ENCODE results near the gene RPRD1B.

Gene RPRD1B

DNA sequence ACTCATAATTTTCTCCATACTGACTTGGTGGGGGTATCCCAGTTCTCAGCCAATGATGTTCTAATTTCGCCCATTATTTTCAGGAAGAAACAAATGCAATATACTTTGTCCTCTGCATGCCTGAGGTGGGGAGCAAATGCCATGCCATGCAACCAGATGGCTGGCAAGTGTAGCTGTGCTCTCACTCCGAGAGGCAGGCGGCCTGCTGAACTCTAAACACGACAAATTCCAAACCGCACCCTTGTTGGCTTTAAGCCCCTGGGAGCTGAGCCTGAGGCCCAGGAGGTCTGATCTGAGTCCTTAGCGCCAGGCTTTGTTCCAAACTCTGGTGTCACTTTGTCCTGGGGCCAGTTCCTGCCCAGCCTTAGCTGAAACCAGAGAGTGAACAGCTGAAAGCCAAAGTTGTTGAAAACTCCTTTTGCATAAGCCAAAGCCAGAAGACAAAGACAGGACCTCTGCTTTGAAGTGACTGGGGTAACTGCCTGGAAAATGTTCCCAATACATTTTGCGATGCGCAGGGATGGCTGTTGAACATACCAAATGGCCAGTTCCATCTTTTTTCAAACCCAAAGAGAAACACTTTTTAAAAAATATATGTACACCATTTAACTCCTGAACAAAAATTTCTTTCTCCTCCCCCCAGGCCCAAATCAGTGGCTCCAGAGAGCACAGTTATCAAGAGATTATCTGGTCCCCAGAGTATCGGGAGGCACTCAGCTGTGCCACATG lies 46.5 kb upstream of the RPRD1B start:
- Histone ChIP-seq H2BK120ac (ENCODE audit: low read depth, low read length) (no peak overlapping the region), H3K4me2 (ENCODE audit: insufficient read depth, low read length, poor library complexity, severe bottlenecking) (no peak overlapping the region), H2BK15ac (ENCODE audit: low read length) (no peak overlapping the region), H3K4me3 (ENCODE audit: low read length in 2 of 2) (no peak overlapping the region), H3K79me1 (ENCODE audit: low read depth, low read length) (no peaks in the 10 kb centered on the region), H3K36me3 (replicated peaks in 1 of 2; ENCODE audit: control insufficient read depth in 2 of 2, insufficient read depth in 2 of 2, low read length in 2 of 2) (peaks cover 15 to 94% of the 10 kb centered on the region in 2 donors), H4K8ac (ENCODE audit: low read depth, low read length) (no peak overlapping the region), H2BK5ac (ENCODE audit: low read length) (no peak overlapping the region), H3K4me1 (ENCODE audit: control insufficient read depth in 2 of 2, insufficient read depth in 1 of 2, low read depth in 1 of 2, low read length in 2 of 2) (peaks cover 9 to 11% of the 10 kb centered on the region in 2 donors), H3K9ac (ENCODE audit: low read depth, low read length, poor library complexity) (no peak overlapping the region), H3K9me3 (replicated peaks in 1 of 2; ENCODE audit: control insufficient read depth in 2 of 2, insufficient read depth in 1 of 2, low read depth in 1 of 2, low read length in 2 of 2) (no peaks in the 10 kb centered on the region), H3K27me3 (ENCODE audit: control insufficient read depth in 3 of 3, insufficient read depth in 3 of 3, low read depth in 1 of 3, low read length in 3 of 3) (no peaks in the 10 kb centered on the region), H3K27ac (replicated peaks; ENCODE audit: low read length) (peak overlapping the region; percentile 7), H3K23ac (ENCODE audit: low read depth, low read length, poor library complexity) (no peak overlapping the region), H2AFZ (ENCODE audit: low read length) (no peak overlapping the region), H3K18ac (ENCODE audit: low read length) (no peak overlapping the region), H3K4ac (ENCODE audit: low read length) (no peak overlapping the region), H2AK5ac (ENCODE audit: low read depth, low read length) (no peak overlapping the region), H3K14ac (ENCODE audit: low read length) (no peak overlapping the region), H4K91ac (ENCODE audit: low read depth, low read length, poor library complexity) (no peak overlapping the region), H2BK12ac (ENCODE audit: low read length) (no peak overlapping the region)
- DNase-seq (ENCODE audit: low spot score): peak; percentile 29
- no CpG with 5 or more reads among the region's 9 CpGs for WGBS, 2 donors (ENCODE audit: extremely low coverage in 2 of 2, insufficient read length in 2 of 2, insufficient replicate concordance in 1 of 2)

DNA sequence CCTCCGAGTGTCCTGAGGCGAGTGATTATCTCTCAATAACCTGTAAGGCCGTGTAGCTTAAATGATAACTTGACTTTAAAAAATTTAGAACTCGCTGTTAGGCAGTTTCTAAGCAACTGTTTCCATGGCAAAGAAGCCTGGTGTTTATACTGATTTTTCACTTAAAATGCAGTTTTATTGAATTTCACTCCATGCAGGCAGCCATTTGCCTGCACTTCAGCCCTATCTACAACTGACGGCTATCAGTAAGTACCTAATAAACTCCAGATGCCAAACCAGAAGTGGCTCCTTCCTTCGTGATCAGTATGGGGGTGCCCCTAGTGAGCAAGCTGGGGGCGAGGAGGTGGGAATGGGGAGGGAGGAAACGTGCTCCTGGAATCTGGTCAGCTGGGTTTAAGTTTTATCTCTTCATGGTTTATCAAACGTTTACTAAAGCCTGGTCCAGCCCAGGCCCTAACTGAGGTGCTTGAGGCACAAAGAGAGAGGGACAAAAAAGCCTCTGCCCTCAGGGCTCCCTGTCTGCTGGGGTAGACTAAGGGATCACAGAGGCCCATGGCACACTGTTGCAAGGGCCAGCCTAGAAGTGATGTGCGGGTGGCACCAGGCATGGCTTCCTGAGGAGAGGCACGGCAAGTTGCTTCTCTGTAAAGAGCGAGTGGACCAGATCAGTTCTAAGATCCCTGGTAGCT lies 45.8 kb upstream of the RPRD1B start:
- Histone ChIP-seq H3K23ac (ENCODE audit: low read depth, low read length, poor library complexity) (no peak overlapping the region), H3K9ac (ENCODE audit: low read depth, low read length, poor library complexity) (no peak overlapping the region), H2BK120ac (ENCODE audit: low read depth, low read length) (no peak overlapping the region), H2BK12ac (ENCODE audit: low read length) (no peak overlapping the region), H3K4ac (ENCODE audit: low read length) (no peak overlapping the region), H3K79me1 (ENCODE audit: low read depth, low read length) (no peaks in the 10 kb centered on the region), H2AFZ (ENCODE audit: low read length) (no peak overlapping the region), H3K18ac (ENCODE audit: low read length) (no peak overlapping the region), H3K14ac (ENCODE audit: low read length) (no peak overlapping the region), H3K4me3 (ENCODE audit: low read length in 2 of 2) (no peak overlapping the region), H3K9me3 (replicated peaks in 1 of 2; ENCODE audit: control insufficient read depth in 2 of 2, insufficient read depth in 1 of 2, low read depth in 1 of 2, low read length in 2 of 2) (no peaks in the 10 kb centered on the region), H2BK5ac (ENCODE audit: low read length) (no peak overlapping the region), H4K8ac (ENCODE audit: low read depth, low read length) (no peak overlapping the region), H3K27me3 (ENCODE audit: control insufficient read depth in 3 of 3, insufficient read depth in 3 of 3, low read depth in 1 of 3, low read length in 3 of 3) (no peaks in the 10 kb centered on the region), H3K27ac (replicated peaks; ENCODE audit: low read length) (no peak overlapping the region), H3K36me3 (replicated peaks in 1 of 2; ENCODE audit: control insufficient read depth in 2 of 2, insufficient read depth in 2 of 2, low read length in 2 of 2) (peaks cover 15 to 95% of the 10 kb centered on the region in 2 donors), H3K4me2 (ENCODE audit: insufficient read depth, low read length, poor library complexity, severe bottlenecking) (no peak overlapping the region), H3K4me1 (ENCODE audit: control insufficient read depth in 2 of 2, insufficient read depth in 1 of 2, low read depth in 1 of 2, low read length in 2 of 2) (peaks cover 9 to 12% of the 10 kb centered on the region in 2 donors), H4K91ac (ENCODE audit: low read depth, low read length, poor library complexity) (no peak overlapping the region), H2BK15ac (ENCODE audit: low read length) (no peak overlapping the region), H2AK5ac (ENCODE audit: low read depth, low read length) (no peak overlapping the region)
- DNase-seq (ENCODE audit: low spot score): no peak
- WGBS, 2 donors (ENCODE audit: extremely low coverage in 2 of 2, insufficient read length in 2 of 2, insufficient replicate concordance in 1 of 2): no CpG with 5 or more reads among the region's 12 CpGs

DNA sequence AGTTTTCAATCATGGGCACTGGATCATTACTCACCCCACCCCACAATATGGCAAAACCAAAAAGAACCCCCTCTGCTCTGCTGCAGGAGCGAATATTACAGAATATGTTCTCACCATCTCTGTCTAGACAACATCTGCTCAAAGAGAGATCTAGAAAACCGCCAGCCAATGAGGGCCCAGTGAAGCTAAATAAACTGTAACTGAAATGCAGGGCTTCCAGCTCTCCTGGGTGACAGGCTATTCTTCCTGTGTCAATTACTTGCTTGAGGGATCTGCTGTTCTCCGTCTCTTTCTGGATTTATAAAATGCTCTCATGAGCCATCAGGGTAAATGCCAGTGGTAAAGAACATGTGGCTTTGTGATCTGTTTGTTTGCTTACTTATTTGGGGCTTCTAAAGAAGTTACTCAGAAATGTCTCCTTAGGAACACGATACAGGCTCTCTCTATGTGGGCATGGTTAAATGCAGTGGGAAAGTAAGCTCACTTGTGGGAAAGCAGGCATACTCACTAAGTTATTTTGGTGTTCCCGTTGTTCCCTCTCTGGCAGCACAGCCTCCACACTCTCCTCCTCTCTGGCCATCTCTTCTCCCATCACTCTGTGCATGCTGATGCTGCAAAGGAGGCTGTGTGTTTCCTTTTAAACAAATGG lies 45.1 kb upstream of the RPRD1B start:
- Histone ChIP-seq H2BK12ac (ENCODE audit: low read length) (no peak overlapping the region), H2AFZ (ENCODE audit: low read length) (no peak overlapping the region), H2BK15ac (ENCODE audit: low read length) (no peak overlapping the region), H3K4me3 (ENCODE audit: low read length in 2 of 2) (no peak overlapping the region), H3K9ac (ENCODE audit: low read depth, low read length, poor library complexity) (no peak overlapping the region), H3K79me1 (ENCODE audit: low read depth, low read length) (no peaks in the 10 kb centered on the region), H3K27ac (replicated peaks; ENCODE audit: low read length) (no peak overlapping the region), H4K91ac (ENCODE audit: low read depth, low read length, poor library complexity) (no peak overlapping the region), H3K27me3 (ENCODE audit: control insufficient read depth in 3 of 3, insufficient read depth in 3 of 3, low read depth in 1 of 3, low read length in 3 of 3) (no peaks in the 10 kb centered on the region), H2AK5ac (ENCODE audit: low read depth, low read length) (no peak overlapping the region), H3K4me2 (ENCODE audit: insufficient read depth, low read length, poor library complexity, severe bottlenecking) (no peak overlapping the region), H3K36me3 (replicated peaks in 1 of 2; ENCODE audit: control insufficient read depth in 2 of 2, insufficient read depth in 2 of 2, low read length in 2 of 2) (peaks cover 13 to 93% of the 10 kb centered on the region in 2 donors), H3K4ac (ENCODE audit: low read length) (no peak overlapping the region), H3K23ac (ENCODE audit: low read depth, low read length, poor library complexity) (no peak overlapping the region), H2BK120ac (ENCODE audit: low read depth, low read length) (no peak overlapping the region), H3K9me3 (replicated peaks in 1 of 2; ENCODE audit: control insufficient read depth in 2 of 2, insufficient read depth in 1 of 2, low read depth in 1 of 2, low read length in 2 of 2) (no peaks in the 10 kb centered on the region), H2BK5ac (ENCODE audit: low read length) (no peak overlapping the region), H4K8ac (ENCODE audit: low read depth, low read length) (no peak overlapping the region), H3K4me1 (ENCODE audit: control insufficient read depth in 2 of 2, insufficient read depth in 1 of 2, low read depth in 1 of 2, low read length in 2 of 2) (peaks cover 9 to 13% of the 10 kb centered on the region in 2 donors), H3K14ac (ENCODE audit: low read length) (no peak overlapping the region), H3K18ac (ENCODE audit: low read length) (no peak overlapping the region)
- no CpG with 5 or more reads among the region's 5 CpGs for WGBS, 2 donors (ENCODE audit: extremely low coverage in 2 of 2, insufficient read length in 2 of 2, insufficient replicate concordance in 1 of 2)
- no peak for DNase-seq (ENCODE audit: low spot score)

Data from neuronal stem cell (in vitro differentiated cells).